GM12891 (cell line): Measurements from ENCODE around the gene CUBN.

ENCODE experiments used
- DNase-seq: peaks from one replicate; pipeline ENCODE4 v3.0.0; 2011; ENCODE audit warnings: low spot score; ENCODE audit not compliant: insufficient read length
- FAIRE-seq: peaks from 2 replicates; lab custom pipeline; 2011; peaks lifted over from hg19 to GRCh38; lab: Jason Lieb, UNC
- PAX5 ChIP-seq: IDR thresholded peaks from 2 replicates; pipeline ENCODE4 v1.6.1; 2011; ENCODE audit warnings: low read length, moderate library complexity, mild to moderate bottlenecking; ENCODE audit not compliant: insufficient read depth, severe bottlenecking
- POLR2A ChIP-seq: IDR thresholded peaks from 2 replicates; pipeline ENCODE4 v1.6.1; 2011; ENCODE audit warnings: low read depth, low read length, control low read depth
- POLR2AphosphoS5 ChIP-seq: IDR thresholded peaks from 2 replicates; pipeline ENCODE4 v1.6.1; 2011; ENCODE audit warnings: low read depth, low read length, control low read depth
- POU2F2 ChIP-seq: IDR thresholded peaks from 2 replicates; pipeline ENCODE4 v1.6.1; 2011; ENCODE audit warnings: low read depth, mild to moderate bottlenecking, control low read depth, low read length, moderate library complexity
- SPI1 ChIP-seq: IDR thresholded peaks from 2 replicates; pipeline ENCODE4 v1.6.1; 2011; ENCODE audit warnings: low read depth, low read length, control low read depth
- TAF1 ChIP-seq: IDR thresholded peaks from 2 replicates; pipeline ENCODE4 v1.6.1; 2011; ENCODE audit warnings: low read depth, low read length, control low read depth

CUBN gene

DNA sequence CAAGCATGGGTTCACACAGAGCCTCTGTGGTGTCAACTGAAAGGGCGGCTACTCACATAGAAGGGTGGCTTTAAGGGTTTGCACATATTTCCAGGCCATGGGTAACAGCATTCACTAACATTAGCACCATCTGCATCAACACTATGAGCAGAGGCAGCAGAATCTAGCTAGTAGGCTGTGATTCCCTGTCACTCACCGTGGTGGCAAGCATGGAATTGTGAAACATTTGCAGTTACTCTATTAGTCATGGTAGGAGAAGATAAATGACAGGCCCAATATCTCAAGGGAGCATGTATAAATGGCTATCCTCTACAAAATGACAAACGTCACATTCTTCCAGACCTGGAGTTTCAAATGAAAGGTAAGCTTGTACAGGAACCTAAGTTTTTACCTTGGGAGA, 32.2 kb upstream of the CUBN start:
- DNase-seq = no peak
- peak; percentile 23 for FAIRE-seq
- TF ChIP-seq SPI1 (no peak), PAX5 (no peak), POU2F2 (no peak), POLR2A (no peak), POLR2AphosphoS5 (no peak), TAF1 (no peak)

DNA sequence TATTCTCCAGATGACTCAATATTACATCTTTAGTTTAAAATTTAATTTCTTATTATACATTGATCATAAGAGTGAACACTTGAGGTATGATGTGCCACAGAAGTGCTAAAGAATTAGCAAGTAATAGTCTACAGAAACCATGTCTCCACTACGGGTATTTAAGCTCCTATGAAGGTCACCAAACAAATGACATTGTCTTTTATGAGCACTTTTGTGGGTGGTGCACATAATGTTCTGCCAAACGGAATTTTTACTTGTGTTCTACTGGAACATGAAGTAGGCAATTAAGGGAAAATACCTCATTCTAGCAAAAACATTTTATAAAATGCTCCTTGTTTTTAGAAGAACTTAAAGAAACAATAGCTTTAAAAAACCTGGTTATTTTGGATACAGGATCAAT, 27.4 kb upstream of the CUBN start:
- no peak for FAIRE-seq
- no peak for DNase-seq
- TF ChIP-seq POU2F2 = no peak
- no peak for TF ChIP-seq POLR2A
- no peak for TF ChIP-seq SPI1
- TF ChIP-seq TAF1 = no peak
- no peak for TF ChIP-seq PAX5

DNA sequence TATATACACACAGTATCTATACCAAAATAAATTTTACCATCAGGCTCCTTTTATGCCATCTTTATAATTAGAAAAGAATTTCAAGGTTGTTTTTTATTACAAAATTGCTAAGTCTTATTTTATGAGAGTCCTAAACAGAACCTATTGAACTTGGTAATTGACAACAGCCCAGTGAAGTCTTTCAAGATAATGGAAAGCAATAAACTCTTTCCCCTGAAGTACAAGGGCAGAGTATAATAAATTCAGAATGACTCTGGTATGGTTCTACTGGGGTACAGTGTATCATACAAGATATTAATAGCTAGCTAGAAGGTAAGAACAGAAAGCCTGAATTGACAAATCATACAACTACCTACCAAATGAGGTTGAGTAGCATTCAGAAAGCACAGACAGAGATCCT, 26.2 kb upstream of the CUBN start:
- DNase-seq (no peak), FAIRE-seq (no peak)
- no peak for TF ChIP-seq TAF1
- no peak for TF ChIP-seq POLR2A
- no peak for TF ChIP-seq SPI1
- TF ChIP-seq POU2F2 = no peak
- no peak for TF ChIP-seq POLR2AphosphoS5
- no peak for TF ChIP-seq PAX5

DNA sequence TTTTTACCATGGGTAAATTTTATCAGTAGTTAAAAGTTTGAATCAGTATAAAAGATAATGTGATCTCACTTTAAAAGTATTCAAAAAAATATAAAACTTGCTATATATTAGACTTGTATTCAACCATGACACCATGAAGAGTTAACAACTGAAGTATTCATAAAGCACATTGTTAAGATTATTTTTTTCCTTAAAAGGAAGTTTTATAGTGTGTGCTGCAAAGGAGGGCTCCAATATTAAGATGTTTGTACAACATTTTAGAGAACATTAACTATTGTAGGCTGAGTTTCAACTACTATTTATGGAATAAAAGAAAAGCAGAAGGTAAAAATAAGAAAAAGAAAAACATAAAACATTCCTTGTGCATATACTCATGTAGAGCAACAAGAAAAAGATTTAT, 24.5 kb upstream of the CUBN start:
- FAIRE-seq = no peak
- TF ChIP-seq SPI1 (no peak), TAF1 (no peak), POLR2AphosphoS5 (no peak), PAX5 (no peak), POU2F2 (no peak), POLR2A (no peak)
- DNase-seq = no peak

DNA sequence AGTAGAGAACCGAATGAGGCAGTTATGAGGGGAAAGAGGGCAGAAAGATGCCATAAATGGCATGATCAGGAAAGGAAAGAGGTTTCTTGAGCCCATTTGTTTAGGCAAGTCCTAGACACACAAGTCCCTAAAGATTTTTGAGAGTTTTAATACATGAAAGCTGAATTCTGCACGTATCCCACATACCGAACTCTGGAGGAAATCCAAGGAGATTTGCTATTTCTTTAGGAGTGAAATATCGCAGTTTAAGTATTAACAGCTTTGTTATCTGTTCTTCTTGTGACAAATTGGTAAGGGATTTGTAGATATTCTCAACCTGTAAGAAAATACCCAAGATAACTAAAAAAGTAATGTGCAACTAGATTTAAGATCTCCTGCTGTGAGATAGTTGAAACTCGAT, 23.7 kb upstream of the CUBN start:
- TF ChIP-seq POLR2AphosphoS5 (no peak), POLR2A (no peak), POU2F2 (no peak), PAX5 (no peak), TAF1 (no peak), SPI1 (no peak)
- FAIRE-seq = no peak

DNA sequence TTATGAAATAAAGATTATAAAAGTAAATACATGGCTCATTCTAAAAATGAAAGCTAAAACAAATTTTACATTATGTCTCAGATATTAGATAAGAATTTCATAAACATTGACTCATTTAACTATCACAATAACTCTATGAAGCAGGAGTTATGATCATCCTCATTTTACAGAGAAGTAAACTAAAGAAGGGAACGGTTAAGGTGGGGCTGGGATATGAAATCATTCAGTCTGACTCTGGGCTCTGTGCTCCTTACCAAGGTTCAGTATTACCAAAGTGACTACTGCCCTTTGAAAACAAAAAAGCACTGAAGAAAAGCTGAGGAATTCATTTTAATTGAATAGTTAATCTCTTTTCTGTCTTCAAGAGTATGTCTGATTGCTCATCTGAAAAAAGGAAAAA, 22.1 kb upstream of the CUBN start:
- no peak for TF ChIP-seq SPI1
- DNase-seq (no peak), FAIRE-seq (no peak)

More for the DNA sequence above, 23.7 kb upstream of the CUBN start:
- DNase-seq = no peak

DNA sequence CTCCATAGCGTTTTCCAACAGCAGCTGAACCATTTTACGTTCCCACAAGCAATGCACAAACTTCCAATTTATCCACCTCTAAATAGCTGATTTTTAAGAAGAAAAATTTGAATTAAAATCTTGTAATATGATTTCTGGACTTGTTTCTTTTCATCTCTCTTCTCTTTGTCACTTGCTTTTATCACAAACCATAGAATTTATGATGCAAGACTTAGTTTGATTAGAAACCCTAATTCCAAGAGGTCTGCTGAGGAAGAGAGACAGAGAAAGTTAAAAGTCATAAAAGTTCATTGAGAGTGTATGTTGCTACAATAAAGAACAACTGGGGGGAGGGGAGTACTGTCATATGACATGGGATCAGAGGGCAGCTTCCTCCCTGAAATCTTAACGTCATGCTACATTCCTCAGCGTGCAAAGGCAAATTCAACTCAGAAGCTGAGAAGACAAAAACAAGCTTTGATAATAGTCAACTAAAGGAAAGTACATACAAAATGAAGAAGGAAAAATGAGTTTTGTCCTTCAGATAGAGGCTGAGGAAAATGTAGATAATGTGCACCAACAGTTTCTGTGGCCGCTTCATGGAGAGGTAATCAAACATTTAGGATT, 18.4 kb upstream of the CUBN start:
- no peak for TF ChIP-seq POLR2AphosphoS5
- TF ChIP-seq TAF1 = no peak
- no peak for TF ChIP-seq PAX5
- no peak for TF ChIP-seq POLR2A
- TF ChIP-seq POU2F2 = no peak
- no peak for TF ChIP-seq SPI1
- DNase-seq (no peak), FAIRE-seq (no peak)

DNA sequence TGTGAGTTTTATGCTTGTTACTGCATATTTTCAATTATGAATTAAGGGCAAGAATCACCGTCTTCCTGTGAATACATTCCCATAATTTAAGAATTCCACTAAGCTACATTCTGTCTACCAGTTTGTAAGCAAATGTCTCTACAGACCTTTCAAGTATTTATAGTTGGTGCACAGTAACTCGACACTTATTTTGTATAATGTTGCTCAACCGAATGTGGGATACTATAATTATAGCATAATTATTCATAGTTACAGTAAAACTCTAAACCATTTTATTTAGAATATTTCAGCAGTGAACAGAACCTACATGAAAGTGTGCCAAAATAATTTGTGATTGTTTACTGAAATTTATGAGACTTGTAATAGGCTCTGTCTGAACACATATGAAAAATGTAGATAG, 17.3 kb upstream of the CUBN start:
- no peak for DNase-seq
- TF ChIP-seq POU2F2 (no peak), TAF1 (no peak), SPI1 (no peak), PAX5 (no peak), POLR2AphosphoS5 (no peak), POLR2A (no peak)
- no peak for FAIRE-seq

DNA sequence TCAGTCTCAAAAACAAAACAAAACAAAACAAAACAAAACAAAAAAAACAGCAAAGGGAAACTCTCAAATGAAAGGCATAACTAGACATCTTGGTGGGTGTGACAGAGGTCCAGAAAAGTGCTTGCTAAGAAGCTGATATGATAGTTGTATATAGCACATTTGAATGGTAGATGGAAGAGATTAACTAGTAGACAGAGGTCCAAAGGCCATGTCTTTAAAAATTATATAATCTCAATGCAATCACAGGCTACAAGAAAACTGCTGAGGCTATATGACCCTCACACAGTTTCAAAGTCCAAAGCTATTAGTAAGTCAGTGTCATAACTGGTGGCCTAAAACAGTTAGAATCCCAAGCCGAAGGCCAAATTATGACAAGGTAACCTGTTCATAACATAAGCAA, 15.6 kb upstream of the CUBN start:
- TF ChIP-seq SPI1 (no peak), POLR2A (no peak), PAX5 (no peak), POLR2AphosphoS5 (no peak), TAF1 (no peak), POU2F2 (no peak)
- FAIRE-seq (no peak), DNase-seq (no peak)

DNA sequence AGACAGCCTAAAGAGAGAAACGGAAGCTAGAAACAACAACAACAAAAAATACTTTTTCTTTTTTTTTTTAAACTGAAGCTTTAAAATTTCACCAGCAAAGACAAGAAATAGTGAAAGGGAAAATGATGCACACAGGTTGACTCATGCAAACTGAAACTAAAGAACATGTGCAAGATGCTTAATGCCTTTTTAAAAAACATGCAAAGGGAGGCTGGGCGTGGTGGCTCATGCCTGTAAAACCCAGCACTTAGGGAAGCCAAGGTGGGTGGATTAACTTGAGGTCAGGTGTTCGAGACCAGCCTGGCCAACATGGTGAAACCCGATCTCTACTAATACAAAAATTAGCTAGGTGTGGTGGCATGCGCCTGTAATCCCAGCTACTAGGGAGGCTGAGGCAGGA, 15.1 kb upstream of the CUBN start:
- FAIRE-seq (no peak), DNase-seq (no peak)
- TF ChIP-seq POLR2AphosphoS5 (no peak), PAX5 (no peak), TAF1 (no peak), SPI1 (no peak), POLR2A (no peak), POU2F2 (no peak)
